HG03039 (cell line): Measurements from ENCODE around the gene GP5.

Experiments used
- ATAC-seq: cut with Tn5 transposase; IDR thresholded peaks from one replicate; pipeline ENCODE4 v1.9.1; 2021; ENCODE audit warnings: mild to moderate bottlenecking, moderate library complexity; ENCODE audit not compliant: unreplicated experiment

Gene GP5

DNA sequence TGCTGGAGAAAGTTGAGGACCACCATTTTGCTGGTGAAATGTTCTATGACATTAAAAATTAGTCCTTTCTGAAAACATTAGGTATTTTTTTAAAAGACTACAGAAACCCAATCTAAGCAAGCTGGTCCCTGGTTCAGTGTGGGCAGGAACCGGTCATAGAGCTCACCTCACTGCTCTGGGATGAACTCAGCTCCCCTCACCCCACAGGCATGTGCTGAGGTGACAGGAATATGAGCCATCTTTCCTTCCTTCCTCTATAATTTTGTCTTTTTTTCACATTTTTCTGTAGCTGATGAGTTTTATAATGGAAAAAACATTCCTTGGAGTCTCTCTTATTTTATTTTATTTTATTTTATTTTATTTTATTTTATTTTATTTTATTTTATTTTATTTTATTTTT, 21.4 kb downstream of the GP5 start:
- no peak for ATAC-seq

GRCh38 chr3:194376241-194376560, 22.9 kb downstream of the GP5 start:
- no peak for ATAC-seq

GRCh38 chr3:194375473-194376240, 23.4 kb downstream of the GP5 start:
- no peak for ATAC-seq

GRCh38 chr3:194374935-194375334, 24.1 kb downstream of the GP5 start:
- ATAC-seq = no peak

- no peak for ATAC-seq
Observed at GRCh38 chr3:194373899-194374298, 25.2 kb downstream of the GP5 start.

DNA sequence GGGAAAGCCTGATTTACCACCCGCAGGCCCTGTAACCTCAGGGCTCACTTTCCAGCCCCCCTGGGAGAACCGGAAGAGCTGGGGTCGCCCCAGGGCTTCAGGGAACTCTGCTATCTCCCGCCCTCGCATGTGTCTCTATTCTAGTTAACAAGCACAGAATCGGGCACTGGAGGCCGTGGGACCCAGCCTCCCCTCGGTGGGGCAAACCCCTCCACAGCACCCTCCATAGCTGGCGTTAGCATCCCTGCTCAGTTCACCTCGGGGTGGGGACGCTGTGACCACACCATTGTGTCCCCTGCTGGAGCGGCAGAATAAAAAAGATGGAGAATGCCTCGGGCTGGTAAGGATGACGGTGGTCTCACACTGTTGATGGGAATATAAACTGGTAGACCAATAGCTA, 26.0 kb downstream of the GP5 start:
- no peak for ATAC-seq

DNA sequence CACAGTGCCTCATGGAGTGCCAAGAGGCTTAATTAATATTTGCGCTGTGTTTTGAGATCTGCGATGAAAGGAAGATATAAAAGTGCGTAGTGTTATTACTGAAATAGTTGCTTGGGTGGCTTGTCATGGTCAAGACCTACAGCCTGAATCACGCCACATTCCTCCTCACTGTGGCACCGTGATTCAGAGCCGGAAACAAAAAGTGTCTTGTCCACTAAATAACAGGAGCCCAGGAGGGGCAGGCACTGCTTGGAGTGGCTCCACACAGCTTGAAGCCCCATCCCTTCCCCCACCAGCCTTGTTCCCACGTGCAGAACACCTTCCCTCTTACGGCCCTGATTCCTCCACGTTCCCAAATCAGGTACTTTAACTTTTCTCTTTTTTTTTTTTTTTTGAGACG, 28.3 kb downstream of the GP5 start:
- ATAC-seq = no peak

DNA sequence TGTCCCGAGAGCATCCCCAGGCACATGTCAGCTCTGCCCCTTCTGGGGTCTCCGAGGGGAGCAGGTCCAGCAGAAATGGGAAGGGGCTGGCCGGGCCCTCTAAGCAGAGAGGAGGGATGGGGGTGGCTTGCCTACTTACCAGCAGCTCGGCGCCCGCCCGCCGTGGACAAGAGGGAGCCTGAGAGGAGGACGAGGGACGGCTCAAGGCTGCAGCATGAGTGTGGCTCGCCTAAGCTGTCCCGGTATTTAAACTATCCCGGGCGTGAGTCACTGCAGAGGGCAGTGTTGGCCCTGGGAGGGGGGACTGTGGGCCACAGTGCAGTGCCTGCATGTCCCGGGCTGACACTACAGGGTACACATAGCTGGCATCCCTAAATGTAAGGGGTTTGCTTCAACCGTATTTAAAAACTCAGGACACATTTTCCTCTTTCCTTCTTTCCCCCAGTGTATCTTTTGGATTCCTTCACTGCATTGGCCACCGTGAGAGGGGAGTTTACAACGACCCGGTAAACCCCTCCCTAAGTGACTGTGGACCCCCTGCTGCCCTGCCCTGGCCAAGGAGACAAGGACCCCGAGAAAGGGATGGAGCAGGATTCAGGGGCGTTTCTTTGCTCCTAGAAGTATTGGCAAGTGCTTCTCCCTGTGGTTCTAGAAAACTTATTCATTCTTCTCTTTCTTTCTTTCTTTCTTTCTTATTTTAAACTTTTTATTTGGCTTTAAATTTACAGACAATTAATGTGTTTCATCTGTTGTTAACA, 29.4 kb downstream of the GP5 start, which contains the start of gene LRRC15:
LRRC15 (minus strand) TSS at position 222 of the 758 bp plus-strand sequence. CDS start 8,700 bp downstream, outside the sequence.
- ATAC-seq = no peak

GRCh38 chr3:194368918-194369317, 30.1 kb downstream of the GP5 start:
- no peak for ATAC-seq

DNA sequence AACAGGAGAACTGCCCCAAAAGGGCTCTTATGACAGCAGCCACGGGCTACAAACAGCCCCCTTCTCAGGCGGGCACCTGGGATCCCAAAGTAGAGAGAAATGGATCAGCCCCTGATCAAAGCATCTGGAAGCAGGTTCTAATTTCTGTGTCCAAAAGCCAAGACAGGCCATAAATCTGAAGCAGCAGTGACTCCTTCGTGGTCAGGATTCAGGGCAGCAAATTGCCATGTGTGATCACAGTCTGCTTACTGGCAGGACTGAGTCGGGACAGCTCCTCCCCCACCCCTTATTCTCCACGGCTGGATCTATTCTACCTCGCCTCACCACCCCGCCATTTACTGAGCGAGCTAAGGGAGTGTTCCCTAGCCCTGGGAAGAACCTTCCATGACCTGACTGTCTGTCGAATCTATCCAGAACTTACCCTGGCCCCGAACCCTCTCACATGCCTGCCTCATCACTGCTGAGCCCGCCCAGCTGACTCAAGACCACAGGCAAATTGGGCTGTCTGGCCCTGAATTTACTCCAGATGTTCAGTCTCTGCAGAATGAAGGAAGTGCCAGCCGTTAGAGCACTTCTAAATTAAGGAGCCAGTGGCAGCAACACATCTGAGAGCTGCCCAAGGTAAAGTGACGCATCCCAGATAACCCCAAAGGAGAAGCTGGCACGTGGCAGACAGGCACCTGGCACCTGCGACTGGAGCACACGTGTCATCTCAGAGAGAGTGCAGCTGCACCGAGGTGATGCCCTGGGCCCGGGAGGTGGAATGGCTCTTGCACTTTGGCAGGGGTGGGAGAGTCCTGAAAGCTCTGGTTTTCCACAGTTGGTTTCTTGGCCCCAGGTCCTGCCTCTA, 30.8 kb downstream of the GP5 start:
- ATAC-seq = no peak

- no peak for ATAC-seq
Observed at GRCh38 chr3:194365978-194366490, 33.0 kb downstream of the GP5 start.

- no peak for ATAC-seq
Observed at GRCh38 chr3:194365526-194365925, 33.5 kb downstream of the GP5 start.

DNA sequence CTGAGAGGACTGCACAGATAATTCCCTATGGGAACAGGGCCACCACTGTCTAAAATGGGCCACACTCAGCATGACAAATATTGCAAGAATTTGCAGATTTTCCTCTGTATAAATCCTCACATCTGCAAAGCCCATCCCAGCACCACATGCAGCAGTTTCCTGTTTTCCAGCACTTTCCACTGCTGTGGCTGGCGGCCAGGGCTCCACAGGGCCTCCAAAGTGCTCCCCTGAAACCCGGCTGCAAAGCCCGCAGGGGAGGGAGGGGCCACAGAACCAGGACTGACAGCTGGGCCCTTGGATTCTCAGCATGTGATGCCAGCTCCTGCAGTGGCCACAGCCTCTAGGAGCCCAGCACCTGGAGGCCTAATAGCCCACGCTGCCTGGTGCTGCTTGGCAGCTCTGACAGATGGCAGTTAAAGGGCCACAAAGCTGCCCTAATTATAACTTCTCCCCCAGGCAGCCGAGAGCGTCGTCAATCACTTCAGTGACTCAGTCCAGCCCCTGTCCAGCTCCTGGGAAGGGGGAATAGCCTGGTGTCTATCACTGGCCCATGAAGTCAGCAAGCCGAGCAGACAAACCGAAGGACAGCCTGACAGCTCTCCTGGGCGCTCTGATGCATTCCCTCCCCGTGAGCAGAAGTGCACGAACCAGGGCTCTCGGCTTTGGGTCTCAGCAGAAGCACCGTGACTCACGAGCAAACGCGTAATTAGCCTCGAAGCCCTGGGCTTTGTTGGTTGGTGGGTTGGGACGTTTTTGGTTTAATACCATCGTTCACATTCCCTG, 34.2 kb downstream of the GP5 start:
- ATAC-seq = no peak

DNA sequence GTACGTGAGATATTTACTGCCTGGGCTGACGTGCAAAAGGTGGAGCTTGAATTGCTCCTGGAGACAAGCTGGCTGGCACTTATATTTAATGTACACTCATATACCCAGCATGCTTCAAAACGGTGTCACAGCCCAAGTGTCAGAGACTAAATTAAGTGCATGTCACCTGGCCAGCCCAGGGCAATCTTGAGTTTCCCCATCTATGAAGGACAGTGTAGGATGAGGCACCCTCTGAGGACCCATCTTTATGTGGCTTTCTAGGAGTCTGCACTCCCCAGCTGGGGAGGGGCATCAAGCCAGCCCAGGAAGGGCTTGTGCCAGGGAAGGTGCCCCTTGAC, 34.8 kb downstream of the GP5 start:
- ATAC-seq = no peak

DNA sequence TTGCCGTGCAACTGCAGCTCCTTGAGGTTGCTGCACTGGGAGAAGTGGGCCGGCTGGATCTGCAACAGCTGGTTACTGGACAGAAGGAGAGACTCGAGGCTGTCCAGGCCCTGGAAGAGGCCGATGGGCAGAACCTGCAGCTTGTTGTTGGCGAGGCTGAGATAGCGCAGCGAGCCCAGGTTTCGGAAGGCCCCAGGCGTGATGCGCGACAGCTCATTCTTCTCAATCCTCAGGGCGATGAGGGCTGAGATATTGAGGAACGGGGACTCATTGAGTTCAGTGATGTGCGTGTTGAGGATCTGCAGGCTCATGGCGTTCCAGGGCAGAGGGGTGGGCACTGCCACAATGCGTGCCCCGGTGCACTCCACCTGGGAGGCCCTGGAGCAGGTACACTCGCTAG, 38.5 kb downstream of the GP5 start:
- no peak for ATAC-seq

DNA sequence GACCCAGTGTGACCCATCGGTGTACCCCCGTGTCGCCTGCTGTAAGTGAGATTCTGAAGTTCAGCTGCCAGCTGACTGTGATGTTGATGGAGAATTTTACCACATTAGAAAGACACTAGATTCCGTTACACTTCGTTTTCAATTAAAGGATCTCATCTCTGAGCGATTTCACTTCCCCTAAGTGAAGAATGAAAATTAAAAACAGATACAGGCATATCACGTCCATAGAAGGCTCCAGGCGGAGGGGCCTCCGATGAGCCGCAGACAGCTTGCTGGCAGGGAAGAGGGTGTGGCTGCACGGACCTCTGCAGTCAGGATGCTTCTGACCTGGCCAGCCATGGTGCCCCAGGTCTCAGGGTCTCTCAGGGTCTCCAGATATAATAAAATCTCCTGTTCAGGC, 41.4 kb downstream of the GP5 start:
- ATAC-seq = no peak

- ATAC-seq = no peak
Observed at GRCh38 chr3:194355379-194355778, 43.7 kb downstream of the GP5 start.

GRCh38 chr3:194354315-194354714, 44.8 kb downstream of the GP5 start:
- no peak for ATAC-seq

- no peak for ATAC-seq
Observed at GRCh38 chr3:194352667-194353246, 46.3 kb downstream of the GP5 start.

DNA sequence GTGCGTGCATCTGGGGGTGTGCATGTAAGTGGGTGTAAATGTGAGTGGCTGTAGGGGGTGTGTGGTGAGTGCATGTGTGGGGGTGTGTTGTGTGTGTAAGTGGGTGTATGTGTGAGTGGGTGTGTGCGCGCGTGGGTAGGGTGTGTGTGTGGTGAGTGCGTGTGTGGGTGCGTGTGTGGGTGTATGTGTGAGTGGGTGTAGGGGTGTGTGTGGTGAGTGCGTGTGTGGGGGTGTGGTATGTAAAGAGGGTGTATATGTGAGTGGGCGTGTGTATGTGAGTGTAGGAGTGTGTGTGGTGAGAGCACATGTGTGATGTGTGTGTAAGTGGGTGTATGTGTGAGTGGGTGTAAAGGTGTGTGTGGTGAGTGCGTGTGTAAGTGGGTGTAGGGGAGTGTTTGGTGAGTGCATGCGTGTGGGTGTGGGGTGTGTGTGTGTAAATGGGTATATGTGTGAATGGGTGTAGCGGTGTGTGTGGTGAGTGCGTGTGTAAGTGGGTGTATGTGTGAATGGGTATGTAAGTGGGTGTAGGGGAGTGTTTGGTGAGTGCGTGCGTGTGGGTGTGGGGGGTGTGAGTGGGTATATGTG, 47.0 kb downstream of the GP5 start:
- ATAC-seq = no peak
